Coronary artery (tissue), 2 donors: ENCODE measurements around the gene PTRH2.
"Not testable (repeated sequence)": the region's sequence is repeated elsewhere in the genome, so short reads cannot be mapped to it uniquely, and the experiment has no call there.

Experiments used
- DNase-seq: peaks from one replicate; pipeline ENCODE4 v3.0.0-alpha.2; 2017; ENCODE audit warnings: low spot score
- H3K27ac ChIP-seq, 2 donors: fragments of 200-600 bp; sonication (generic); one replicate each; pipeline ENCODE4 v1.5.1; 2016 to 2019
- H3K4me3 ChIP-seq: fragments of 200-600 bp; sonication (generic); 2 replicates; pipeline ENCODE4 v1.5.1; 2016; ENCODE audit warnings: mild to moderate bottlenecking, moderate library complexity
- CTCF ChIP-seq: fragments of 200-600 bp; sonication (generic); IDR thresholded peaks from one replicate; pipeline ENCODE4 v1.5.1; 2019; ENCODE audit warnings: antibody characterized with exemption

Gene PTRH2

GRCh38 chr17:59707149-59707970, at the start of gene PTRH2, which contains the start of gene VMP1:
TSS of gene PTRH2 (minus strand) at chr17:59707430. CDS start at chr17:59697978, 9,452 bp downstream.
TSS of gene VMP1 (plus strand) at chr17:59707654. CDS start at chr17:59731447, 23,793 bp downstream.
- DNase-seq: peak; percentile 99
- H3K4me3 ChIP-seq: peak within 1 kb of the TSS; percentile 89
- peak within 1 kb of the TSS; percentile 82 to 95 for H3K27ac ChIP-seq
- no peak for TF ChIP-seq CTCF

- DNase-seq: no peak
- no peak for TF ChIP-seq CTCF
- Histone ChIP-seq H3K27ac (peak overlapping the region; percentile 67 to 77), H3K4me3 (peak overlapping the region; percentile 22)
Measured at GRCh38 chr17:59756236-59756818, 49.1 kb upstream of the PTRH2 start.

- H3K27ac ChIP-seq: peak overlapping the region in 1 of 2 donors; percentile 9
- DNase-seq, H3K4me3 ChIP-seq: not testable (repeated sequence)
Measured at GRCh38 chr17:59755069-59755468, 47.8 kb upstream of the PTRH2 start.

- peak overlapping the region; percentile 14 for H3K4me3 ChIP-seq
- H3K27ac ChIP-seq: peak overlapping the region in 1 of 2 donors; percentile 9
- TF ChIP-seq CTCF: no peak
- no peak for DNase-seq
Measured at GRCh38 chr17:59754552-59754951, 47.3 kb upstream of the PTRH2 start.

- Histone ChIP-seq H3K27ac (peak overlapping the region; percentile 35), H3K4me3 (peak overlapping the region; percentile 18)
- DNase-seq: no peak
- peak; percentile 47 for TF ChIP-seq CTCF
Measured at GRCh38 chr17:59753522-59754467, 46.6 kb upstream of the PTRH2 start.

GRCh38 chr17:59752922-59753321, 45.7 kb upstream of the PTRH2 start:
- no peak for TF ChIP-seq CTCF
- no peak overlapping the region for H3K27ac ChIP-seq
- H3K4me3 ChIP-seq: no peak overlapping the region
- DNase-seq: no peak

GRCh38 chr17:59752446-59752845, 45.2 kb upstream of the PTRH2 start:
- H3K27ac ChIP-seq: no peak overlapping the region
- no peak overlapping the region for H3K4me3 ChIP-seq
- DNase-seq: no peak
- no peak for TF ChIP-seq CTCF
